ENCODE measurements around the gene SERPINB7.

Gene SERPINB7

GRCh38 chr18:63818212-63818611 is 43.0 kb downstream of the SERPINB7 start:
- Histone ChIP-seq H3K9me3 (ENCODE audit: control insufficient read depth, insufficient read depth, low read length) (no peaks in the 10 kb centered on the region), H3K36me3 (ENCODE audit: insufficient read depth, low read length) (no peaks in the 10 kb centered on the region), H3K9ac (ENCODE audit: low read depth, low read length) (no peak overlapping the region), H3K4me1 (ENCODE audit: insufficient read depth, low read length) (no peaks in the 10 kb centered on the region)

GRCh38 chr18:63819786-63820185 is 44.6 kb downstream of the SERPINB7 start:
- Histone ChIP-seq H3K4me1 (ENCODE audit: insufficient read depth, low read length) (no peaks in the 10 kb centered on the region), H3K36me3 (ENCODE audit: insufficient read depth, low read length) (no peaks in the 10 kb centered on the region), H3K9me3 (ENCODE audit: control insufficient read depth, insufficient read depth, low read length) (no peaks in the 10 kb centered on the region), H3K9ac (ENCODE audit: low read depth, low read length) (no peak overlapping the region)

GRCh38 chr18:63820694-63821093 is 45.5 kb downstream of the SERPINB7 start:
- no peak overlapping the region for H3K9ac ChIP-seq (ENCODE audit: low read depth, low read length)
- H3K4me1 ChIP-seq (ENCODE audit: insufficient read depth, low read length) = no peaks in the 10 kb centered on the region
- H3K36me3 ChIP-seq (ENCODE audit: insufficient read depth, low read length) = no peaks in the 10 kb centered on the region
- H3K9me3 ChIP-seq (ENCODE audit: control insufficient read depth, insufficient read depth, low read length) = no peaks in the 10 kb centered on the region

- Histone ChIP-seq H3K9ac (ENCODE audit: low read depth, low read length) (no peak overlapping the region), H3K4me1 (ENCODE audit: insufficient read depth, low read length) (no peaks in the 10 kb centered on the region), H3K36me3 (ENCODE audit: insufficient read depth, low read length) (no peaks in the 10 kb centered on the region), H3K9me3 (ENCODE audit: control insufficient read depth, insufficient read depth, low read length) (no peaks in the 10 kb centered on the region)
Observed at GRCh38 chr18:63823516-63824219, 48.5 kb downstream of the SERPINB7 start.

GRCh38 chr18:63824220-63824525 is 49.0 kb downstream of the SERPINB7 start:
- Histone ChIP-seq H3K9ac (ENCODE audit: low read depth, low read length) (no peak overlapping the region), H3K36me3 (ENCODE audit: insufficient read depth, low read length) (no peaks in the 10 kb centered on the region)

GRCh38 chr18:63828120-63828519 is 52.9 kb downstream of the SERPINB7 start:
- Histone ChIP-seq H3K9me3 (ENCODE audit: control insufficient read depth, insufficient read depth, low read length) (no peaks in the 10 kb centered on the region), H3K4me1 (ENCODE audit: insufficient read depth, low read length) (no peaks in the 10 kb centered on the region), H3K9ac (ENCODE audit: low read depth, low read length) (no peak overlapping the region), H3K36me3 (ENCODE audit: insufficient read depth, low read length) (no peaks in the 10 kb centered on the region)

More at GRCh38 chr18:63824220-63824525, 49.0 kb downstream of the SERPINB7 start:
- no peaks in the 10 kb centered on the region for H3K9me3 ChIP-seq (ENCODE audit: control insufficient read depth, insufficient read depth, low read length)
- no peaks in the 10 kb centered on the region for H3K4me1 ChIP-seq (ENCODE audit: insufficient read depth, low read length)

DNA sequence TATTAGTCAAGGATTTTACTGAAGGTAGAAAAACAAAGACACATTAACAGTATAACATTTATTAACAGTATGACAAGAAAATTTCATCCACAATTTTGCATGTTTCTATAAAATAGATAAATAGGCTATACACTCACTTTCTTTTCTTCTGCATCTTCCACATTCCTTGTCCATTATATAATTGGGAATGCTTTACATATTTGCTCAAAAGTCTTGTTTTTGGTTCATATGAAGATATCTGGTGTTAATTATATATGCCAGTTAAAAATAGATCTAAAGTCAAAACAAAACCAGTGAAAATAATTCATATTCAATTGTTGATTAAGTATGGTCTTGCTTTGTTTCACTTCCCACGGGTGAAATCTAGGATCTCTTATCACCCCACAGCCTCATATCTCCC is 53.4 kb downstream of the SERPINB7 start:
- H3K36me3 ChIP-seq (ENCODE audit: insufficient read depth, low read length) = no peaks in the 10 kb centered on the region
- H3K9me3 ChIP-seq (ENCODE audit: control insufficient read depth, insufficient read depth, low read length) = no peaks in the 10 kb centered on the region
- H3K9ac ChIP-seq (ENCODE audit: low read depth, low read length) = no peak overlapping the region
- H3K4me1 ChIP-seq (ENCODE audit: insufficient read depth, low read length) = no peaks in the 10 kb centered on the region

- no peaks in the 10 kb centered on the region for H3K9me3 ChIP-seq (ENCODE audit: control insufficient read depth, insufficient read depth, low read length)
- no peaks in the 10 kb centered on the region for H3K4me1 ChIP-seq (ENCODE audit: insufficient read depth, low read length)
- no peaks in the 10 kb centered on the region for H3K36me3 ChIP-seq (ENCODE audit: insufficient read depth, low read length)
- no peak overlapping the region for H3K9ac ChIP-seq (ENCODE audit: low read depth, low read length)
Observed at GRCh38 chr18:63829886-63830285, 54.7 kb downstream of the SERPINB7 start.

GRCh38 chr18:63831080-63831788 is 56.0 kb downstream of the SERPINB7 start:
- Histone ChIP-seq H3K36me3 (ENCODE audit: insufficient read depth, low read length) (no peaks in the 10 kb centered on the region), H3K9me3 (ENCODE audit: control insufficient read depth, insufficient read depth, low read length) (no peaks in the 10 kb centered on the region), H3K4me1 (ENCODE audit: insufficient read depth, low read length) (no peaks in the 10 kb centered on the region), H3K9ac (ENCODE audit: low read depth, low read length) (no peak overlapping the region)

DNA sequence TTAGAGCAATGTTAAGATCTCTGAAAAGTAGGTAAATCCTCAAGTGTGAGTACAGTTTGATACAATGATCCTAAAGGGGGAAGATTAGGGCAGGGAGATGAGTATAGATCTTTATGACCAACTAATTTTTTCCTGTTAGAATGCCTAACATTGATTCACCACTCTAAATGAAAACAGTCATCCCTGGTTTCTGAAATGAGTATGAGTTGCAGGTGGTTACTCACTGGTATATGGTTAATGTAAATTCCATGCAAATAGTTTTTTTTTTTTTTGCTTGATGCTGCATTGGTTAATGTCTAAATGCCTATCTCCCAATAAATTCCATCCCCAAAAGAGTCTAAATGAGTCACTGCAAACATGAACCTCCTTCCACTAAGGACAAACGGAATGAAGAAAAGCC is 57.3 kb downstream of the SERPINB7 start:
- Histone ChIP-seq H3K9ac (ENCODE audit: low read depth, low read length) (no peak overlapping the region), H3K4me1 (ENCODE audit: insufficient read depth, low read length) (no peaks in the 10 kb centered on the region), H3K36me3 (ENCODE audit: insufficient read depth, low read length) (no peaks in the 10 kb centered on the region), H3K9me3 (ENCODE audit: control insufficient read depth, insufficient read depth, low read length) (no peaks in the 10 kb centered on the region)

DNA sequence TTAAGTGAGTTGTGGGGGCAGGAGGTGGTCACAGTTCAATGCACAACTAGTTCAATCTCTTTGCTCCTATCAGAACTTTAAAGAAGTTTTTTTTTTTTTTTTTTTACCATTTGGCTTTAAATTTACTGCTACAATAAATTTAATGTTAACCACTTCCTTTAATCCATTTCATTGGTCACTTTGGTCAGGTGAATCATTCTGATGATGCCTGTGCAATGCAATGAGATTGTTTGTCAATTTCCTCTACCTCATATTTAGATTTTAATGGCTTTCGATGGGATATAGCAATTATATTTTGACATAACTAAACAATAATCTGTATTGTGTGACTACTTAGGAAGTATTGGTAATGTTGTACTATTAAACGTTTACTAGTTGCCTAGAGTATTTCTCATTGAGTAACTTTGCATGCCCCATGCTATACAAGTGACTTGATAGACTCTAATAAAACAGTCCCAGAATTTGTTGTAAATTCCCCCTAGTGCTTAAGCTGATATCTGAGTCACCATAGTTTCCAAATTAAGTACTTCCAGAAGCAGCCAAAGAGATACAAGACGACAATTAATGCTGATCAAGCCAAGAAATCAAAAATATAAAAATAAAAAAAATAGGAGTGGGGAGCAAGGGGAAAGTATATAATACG is 59.4 kb downstream of the SERPINB7 start:
- Histone ChIP-seq H3K9me3 (ENCODE audit: control insufficient read depth, insufficient read depth, low read length) (no peaks in the 10 kb centered on the region), H3K9ac (ENCODE audit: low read depth, low read length) (no peak overlapping the region), H3K4me1 (ENCODE audit: insufficient read depth, low read length) (no peaks in the 10 kb centered on the region), H3K36me3 (ENCODE audit: insufficient read depth, low read length) (no peaks in the 10 kb centered on the region)

DNA sequence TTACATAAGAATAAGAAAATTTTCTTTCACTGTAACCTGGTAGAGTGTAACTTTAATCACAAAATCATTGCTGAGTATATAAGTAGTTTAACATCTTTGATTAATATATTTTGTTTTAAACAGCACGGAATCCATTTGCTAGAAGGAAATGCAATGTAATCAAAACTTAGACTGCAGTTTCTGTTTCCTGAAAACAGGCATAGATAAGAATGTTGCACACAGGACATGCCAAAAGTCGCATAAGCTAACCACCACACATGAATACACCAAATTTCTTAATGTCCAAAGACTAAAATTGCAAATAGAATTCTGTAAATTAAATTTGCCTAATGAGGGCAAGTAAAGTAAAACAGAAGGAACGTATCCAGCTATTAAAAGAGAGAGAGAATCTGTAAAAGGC is 61.2 kb downstream of the SERPINB7 start:
- Histone ChIP-seq H3K9ac (ENCODE audit: low read depth, low read length) (no peak overlapping the region), H3K36me3 (ENCODE audit: insufficient read depth, low read length) (no peaks in the 10 kb centered on the region), H3K4me1 (ENCODE audit: insufficient read depth, low read length) (no peaks in the 10 kb centered on the region), H3K9me3 (ENCODE audit: control insufficient read depth, insufficient read depth, low read length) (no peaks in the 10 kb centered on the region)

DNA sequence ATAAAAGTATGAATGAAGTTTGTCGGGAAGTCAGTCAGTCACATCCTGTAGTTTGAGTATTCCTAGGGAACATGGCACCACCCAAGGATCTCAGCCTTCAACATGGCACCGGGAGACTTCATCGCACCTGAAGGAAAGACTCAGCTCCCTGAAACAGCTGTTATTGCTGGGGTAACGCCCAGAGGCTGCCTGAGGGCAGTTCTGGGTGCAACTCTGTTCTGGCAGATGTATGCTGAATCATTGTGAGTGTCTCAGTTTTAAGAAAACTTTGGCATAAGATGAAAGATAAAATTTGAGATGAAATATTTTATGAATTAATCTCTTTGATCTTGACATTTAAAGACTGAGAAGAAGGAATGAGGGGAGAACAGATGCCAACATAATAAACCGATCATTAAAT is 62.4 kb downstream of the SERPINB7 start:
- H3K36me3 ChIP-seq (ENCODE audit: insufficient read depth, low read length) = no peaks in the 10 kb centered on the region
- no peak overlapping the region for H3K9ac ChIP-seq (ENCODE audit: low read depth, low read length)
- no peaks in the 10 kb centered on the region for H3K4me1 ChIP-seq (ENCODE audit: insufficient read depth, low read length)
- H3K9me3 ChIP-seq (ENCODE audit: control insufficient read depth, insufficient read depth, low read length) = no peaks in the 10 kb centered on the region

DNA sequence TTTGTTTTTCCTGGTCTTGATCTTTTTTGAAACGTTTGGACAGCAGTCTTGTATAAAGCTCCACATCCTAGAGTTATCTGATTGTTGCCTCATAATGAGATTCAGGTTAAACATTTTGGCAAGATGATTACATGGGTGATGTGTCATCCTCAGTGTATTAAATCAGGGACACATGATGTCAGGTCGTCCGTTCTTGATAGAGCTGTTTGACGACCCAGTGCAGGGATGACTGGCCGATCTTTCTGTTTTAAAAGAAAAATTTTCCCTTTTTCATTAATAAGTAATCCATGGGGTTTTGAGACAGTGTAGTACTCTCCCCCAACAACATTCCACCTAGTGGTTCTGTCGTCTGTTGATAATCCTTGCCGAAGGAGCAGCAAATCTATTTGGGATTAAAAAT is 67.8 kb downstream of the SERPINB7 start:
- Histone ChIP-seq H3K9me3 (ENCODE audit: control insufficient read depth, insufficient read depth, low read length) (no peaks in the 10 kb centered on the region), H3K36me3 (ENCODE audit: insufficient read depth, low read length) (no peaks in the 10 kb centered on the region), H3K9ac (ENCODE audit: low read depth, low read length) (no peak overlapping the region), H3K4me1 (ENCODE audit: insufficient read depth, low read length) (no peaks in the 10 kb centered on the region)

DNA sequence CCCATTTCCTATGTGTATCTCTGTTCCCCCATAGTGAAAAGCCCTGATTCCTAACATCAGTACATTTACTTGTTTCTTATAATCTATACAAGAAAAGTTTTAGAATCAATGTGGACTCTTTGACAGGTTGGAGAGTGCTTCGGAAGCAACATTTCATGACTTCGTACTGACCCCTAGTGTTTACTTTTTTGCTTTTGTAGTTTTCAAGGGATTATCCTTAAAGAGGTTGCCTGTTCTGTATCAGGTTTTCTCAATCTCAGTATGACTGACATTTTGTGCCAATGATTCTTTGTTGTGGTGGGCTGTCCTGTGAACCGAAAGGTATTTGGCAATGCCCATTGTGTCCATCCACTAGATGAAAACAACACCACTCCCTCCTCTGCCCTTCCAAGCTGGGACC is 69.0 kb downstream of the SERPINB7 start:
- Histone ChIP-seq H3K9ac (ENCODE audit: low read depth, low read length) (no peak overlapping the region), H3K36me3 (ENCODE audit: insufficient read depth, low read length) (no peaks in the 10 kb centered on the region), H3K9me3 (ENCODE audit: control insufficient read depth, insufficient read depth, low read length) (no peaks in the 10 kb centered on the region), H3K4me1 (ENCODE audit: insufficient read depth, low read length) (no peaks in the 10 kb centered on the region)
